Activated CD8-positive, alpha-beta T cell treated with anti-CD3 and anti-CD28 coated beads, Interleukin-2, amount 10 ng/mL, durations not matched to agents 7 days and 5 days (primary cell): Measurements from ENCODE around the gene EXOSC5. TPM values are rescaled to one million over a fixed set of nuclear protein-coding genes. Genes with fewer than 3 reads are reported as not detected.
"Not testable (repeated sequence)": the region's sequence is repeated elsewhere in the genome, so short reads cannot be mapped to it uniquely, and the experiment has no call there.

Source experiments
- ATAC-seq: fragments of 150-1000 bp; cut with Tn5 transposase; one replicate; pipeline ENCODE4 v1.10.0; 2021; ENCODE audit warnings: moderate library complexity
- CTCF ChIA-PET: fragments of 350-600 bp; sonication (Branson Sonifier 250); formaldehyde crosslinking; loops from one replicate; lab custom pipeline; 2021; ENCODE audit warnings: antibody characterized with exemption; lab: Charles Lee
- POLR2A ChIA-PET: fragments of 350-600 bp; sonication (Branson Sonifier 250); formaldehyde crosslinking; loops from one replicate; lab custom pipeline; 2021; ENCODE audit warnings: antibody characterized with exemption; lab: Charles Lee
- DNase-seq: peaks from one replicate; pipeline ENCODE4 v3.0.0-alpha.2; 2020
- H3K27ac Mint-ChIP-seq: one replicate; pipeline ENCODE4 v1.8.0; 2021; ENCODE audit warnings: mild to moderate bottlenecking, mixed read lengths
- H3K27me3 Mint-ChIP-seq: one replicate; pipeline ENCODE4 v1.8.0; 2021; ENCODE audit warnings: low read depth, mixed read lengths
- H3K36me3 Mint-ChIP-seq: one replicate; pipeline ENCODE4 v1.8.0; 2021; ENCODE audit warnings: low read depth, mixed read lengths
- H3K4me1 Mint-ChIP-seq: one replicate; pipeline ENCODE4 v1.8.0; 2021; ENCODE audit warnings: low read depth, mixed read lengths
- H3K4me3 Mint-ChIP-seq: one replicate; pipeline ENCODE4 v1.8.0; 2021; ENCODE audit warnings: mild to moderate bottlenecking, mixed read lengths
- H3K9me3 Mint-ChIP-seq: one replicate; pipeline ENCODE4 v1.8.0; 2022; ENCODE audit warnings: mixed read lengths; ENCODE audit not compliant: insufficient read depth
- total RNA-seq, 2 experiments: library from RNA; stranded (reverse); gene quantifications; one replicate each; pipeline ENCODE4 v1.2.3, GENCODE V29; 2021

EXOSC5 gene
- total RNA-seq, 2 experiments from 2014 or later: 25.3 to 26.6 TPM

DNA sequence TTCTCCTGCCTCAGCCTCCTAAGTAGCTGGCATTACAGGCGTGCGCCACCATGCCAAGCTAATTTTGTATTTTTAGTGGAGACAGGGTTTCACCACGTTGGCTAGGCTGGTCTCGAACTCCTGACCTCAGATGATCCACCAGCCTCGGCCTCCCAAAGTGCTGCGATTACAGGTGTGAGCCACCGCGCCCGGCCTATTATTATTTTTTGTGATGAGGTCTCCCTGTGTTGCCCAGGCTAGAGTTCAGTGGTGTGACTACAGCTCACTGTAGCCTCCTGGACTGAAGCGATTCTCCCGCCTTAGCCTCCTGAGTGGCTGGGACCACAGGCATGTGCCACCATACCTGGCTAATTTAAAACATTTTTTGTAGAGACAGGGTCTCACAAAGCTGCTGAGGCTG, 38.2 kb upstream of the EXOSC5 start:
- Mint-ChIP-seq H3K4me1 (peaks cover 35% of the 10 kb centered on the region), H3K36me3 (peaks cover 34% of the 10 kb centered on the region)
- not testable (repeated sequence) for H3K9me3 Mint-ChIP-seq, H3K27ac Mint-ChIP-seq, H3K4me3 Mint-ChIP-seq, ATAC-seq, H3K27me3 Mint-ChIP-seq, DNase-seq
- ChIA-PET POLR2A (interaction anchor here (1.3 kb wide), 1 partner anchor 8 kb away, joined by 5 read pairs; the partner anchor contains the start of gene B3GNT8), CTCF (interaction anchor here (1.0 kb wide), 1 partner anchor 8 kb away, joined by 4 read pairs; the partner anchor contains the start of gene B3GNT8)

GRCh38 chr19:41434450-41434849, 37.3 kb upstream of the EXOSC5 start:
- CTCF ChIA-PET: interaction anchor here (0.8 kb wide), 1 partner anchor 129 kb away, joined by 3 read pairs; no protein-coding TSS in a partner anchor
- DNase-seq: no peak
- peak overlapping the region; percentile 39 for H3K27ac Mint-ChIP-seq

GRCh38 chr19:41433171-41433570, 36.0 kb upstream of the EXOSC5 start:
- no peak for DNase-seq
- CTCF ChIA-PET: no interaction called here

More at GRCh38 chr19:41434450-41434849, 37.3 kb upstream of the EXOSC5 start:
- no peak for ATAC-seq
- POLR2A ChIA-PET: no interaction called here
- H3K4me1 Mint-ChIP-seq: peaks cover 30% of the 10 kb centered on the region
- H3K36me3 Mint-ChIP-seq: peaks cover 35% of the 10 kb centered on the region
- H3K4me3 Mint-ChIP-seq: no peak overlapping the region
- H3K9me3 Mint-ChIP-seq: no peaks in the 10 kb centered on the region
- H3K27me3 Mint-ChIP-seq: no peaks in the 10 kb centered on the region

DNA sequence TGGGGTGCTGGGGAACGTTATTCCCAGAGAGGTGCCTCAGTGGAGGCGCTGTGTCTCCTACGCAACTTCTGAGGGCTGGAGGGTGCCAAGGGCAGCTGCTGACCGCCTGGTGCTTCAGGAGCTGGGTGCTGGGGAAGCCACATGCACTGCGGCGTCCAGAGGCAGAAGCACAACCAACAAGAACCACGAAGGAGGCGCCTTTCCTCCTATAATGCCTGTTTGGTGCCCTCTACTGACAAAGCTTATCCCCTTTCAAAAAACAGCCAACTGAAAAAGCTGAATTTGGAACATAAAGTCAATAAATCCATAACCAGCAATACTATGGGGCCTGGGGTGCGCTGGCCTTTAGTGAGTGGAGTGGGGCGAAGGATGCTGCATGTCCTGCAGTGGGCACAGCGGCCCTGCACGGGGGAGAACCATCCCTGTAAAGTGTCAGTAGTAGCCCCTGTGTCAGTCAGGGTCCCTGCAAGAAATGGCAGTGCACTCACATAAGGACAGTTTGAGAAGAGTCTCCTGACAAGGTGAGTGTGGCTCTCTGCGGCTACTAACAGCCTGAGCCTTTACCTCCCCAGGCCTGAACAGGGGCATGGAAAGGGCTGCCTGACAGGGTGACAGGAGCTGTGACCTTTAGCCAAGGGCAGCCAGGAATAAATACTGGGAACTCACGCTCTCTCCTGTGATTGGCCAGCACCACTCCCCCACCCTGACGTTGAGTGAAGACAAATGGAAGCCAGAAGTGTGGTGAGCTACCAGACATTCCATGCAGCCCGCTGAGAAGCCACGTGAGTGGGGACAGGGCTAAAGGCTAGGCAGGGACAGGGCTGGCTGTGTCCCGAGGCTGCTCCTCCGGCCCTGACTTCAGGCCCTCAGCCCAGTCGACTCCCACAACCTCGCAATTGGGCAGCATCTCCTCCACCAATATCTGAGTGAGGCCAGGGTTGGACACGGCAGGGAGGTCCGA, 34.5 kb upstream of the EXOSC5 start:
- ChIA-PET POLR2A (no interaction called here), CTCF (interaction anchor here (0.6 to 1.7 kb wide), 10 partner anchors 8 to 105 kb away, joined by 3 to 8 read pairs (median 4); partner anchors contain the start of genes B9D2 and DMAC2)
- Mint-ChIP-seq H3K36me3 (peaks cover 34% of the 10 kb centered on the region), H3K4me3 (no peak overlapping the region), H3K9me3 (no peaks in the 10 kb centered on the region), H3K27ac (peak overlapping the region; percentile 39), H3K27me3 (no peaks in the 10 kb centered on the region), H3K4me1 (peaks cover 41% of the 10 kb centered on the region)
- ATAC-seq: no peak
- peak; percentile 48 for DNase-seq

More at GRCh38 chr19:41433171-41433570, 36.0 kb upstream of the EXOSC5 start:
- Mint-ChIP-seq H3K9me3 (no peaks in the 10 kb centered on the region), H3K4me3 (no peak overlapping the region), H3K27ac (no peak overlapping the region), H3K36me3 (peaks cover 39% of the 10 kb centered on the region), H3K4me1 (peaks cover 35% of the 10 kb centered on the region), H3K27me3 (no peaks in the 10 kb centered on the region)
- POLR2A ChIA-PET: interaction anchor here (0.7 kb wide), 1 partner anchor 129 kb away, joined by 3 read pairs; no protein-coding TSS in a partner anchor
- ATAC-seq: no peak

DNA sequence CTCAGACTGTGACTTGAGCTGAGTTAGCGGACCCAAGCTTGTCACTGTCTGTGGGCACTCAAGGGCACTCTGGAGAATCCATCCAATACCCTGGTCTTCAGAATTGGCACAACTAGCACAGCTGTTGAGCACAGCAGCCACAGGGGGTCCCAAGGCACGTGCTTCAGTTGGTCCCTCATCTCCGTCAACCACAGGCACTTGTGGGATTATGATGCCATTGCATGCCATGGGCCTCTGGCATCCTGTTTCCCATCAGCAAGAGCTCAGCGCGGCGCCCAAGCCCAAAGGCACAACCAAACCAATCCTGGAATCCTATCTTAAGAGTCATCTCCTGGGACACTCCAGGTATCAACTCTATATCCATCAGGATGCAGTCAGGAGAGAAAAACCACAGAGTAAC, 33.8 kb upstream of the EXOSC5 start:
- ChIA-PET POLR2A (interaction anchor here (0.8 kb wide), 1 partner anchor 79 kb away, joined by 3 read pairs; no protein-coding TSS in a partner anchor), CTCF (interaction anchor here (0.6 to 1.7 kb wide), 11 partner anchors 9 to 119 kb away, joined by 3 to 8 read pairs (median 4); partner anchors contain the start of genes B9D2 and DMAC2)
- Mint-ChIP-seq H3K27me3 (no peaks in the 10 kb centered on the region), H3K4me3 (no peak overlapping the region), H3K27ac (no peak overlapping the region), H3K36me3 (peaks cover 29% of the 10 kb centered on the region), H3K4me1 (peaks cover 45% of the 10 kb centered on the region), H3K9me3 (no peaks in the 10 kb centered on the region)
- DNase-seq (no peak), ATAC-seq (no peak)

GRCh38 chr19:41428481-41428859, 31.3 kb upstream of the EXOSC5 start:
- ATAC-seq (no peak), DNase-seq (peak; percentile 42)
- POLR2A ChIA-PET: interaction anchor here (0.6 to 1.7 kb wide), 3 partner anchors 7 to 10 kb away, joined by 3 to 5 read pairs (median 4); no protein-coding TSS in a partner anchor
- H3K9me3 Mint-ChIP-seq: no peaks in the 10 kb centered on the region
- peaks cover 33% of the 10 kb centered on the region for H3K36me3 Mint-ChIP-seq
- CTCF ChIA-PET: interaction anchor here (1.1 to 2.0 kb wide), 4 partner anchors 9 to 76 kb away, joined by 3 to 14 read pairs (median 6); partner anchors contain the start of gene DMAC2
- H3K4me1 Mint-ChIP-seq: peaks cover 53% of the 10 kb centered on the region
- peak overlapping the region; percentile 84 for H3K27ac Mint-ChIP-seq
- peak overlapping the region; percentile 77 for H3K4me3 Mint-ChIP-seq
- H3K27me3 Mint-ChIP-seq: no peaks in the 10 kb centered on the region

- POLR2A ChIA-PET: interaction anchor here (0.6 to 1.7 kb wide), 3 partner anchors 8 to 825 kb away, joined by 3 to 5 read pairs (median 3); no protein-coding TSS in a partner anchor
Measured at GRCh38 chr19:41427647-41428480, 30.7 kb upstream of the EXOSC5 start.

GRCh38 chr19:41426952-41427646, 29.9 kb upstream of the EXOSC5 start, which contains the start of gene B3GNT8:
Gene B3GNT8 (minus strand): TSS chr19:41427374. CDS start chr19:41426778, 596 bp downstream.
- Mint-ChIP-seq H3K4me1 (peaks cover 53% of the 10 kb centered on the region), H3K36me3 (peaks cover 23% of the 10 kb centered on the region), H3K27ac (peak within 1 kb of the TSS; percentile 84)

More at GRCh38 chr19:41427647-41428480, 30.7 kb upstream of the EXOSC5 start:
- H3K9me3 Mint-ChIP-seq: no peaks in the 10 kb centered on the region
- ATAC-seq (peak; percentile 71), DNase-seq (peak; percentile 59)
- H3K27me3 Mint-ChIP-seq: no peaks in the 10 kb centered on the region
- peak overlapping the region; percentile 77 for H3K4me3 Mint-ChIP-seq
- peaks cover 30% of the 10 kb centered on the region for H3K36me3 Mint-ChIP-seq
- CTCF ChIA-PET: interaction anchor here (0.9 to 2.0 kb wide), 6 partner anchors 7 to 143 kb away, joined by 3 to 14 read pairs (median 4); partner anchors contain the start of gene DMAC2
- H3K4me1 Mint-ChIP-seq: peaks cover 53% of the 10 kb centered on the region
- H3K27ac Mint-ChIP-seq: peak overlapping the region; percentile 84

GRCh38 chr19:41426116-41426841, 29.1 kb upstream of the EXOSC5 start:
- no peak for ATAC-seq
- Mint-ChIP-seq H3K4me1 (peaks cover 48% of the 10 kb centered on the region), H3K9me3 (no peaks in the 10 kb centered on the region), H3K4me3 (peak overlapping the region; percentile 77), H3K27ac (peak overlapping the region; percentile 25), H3K36me3 (peaks cover 21% of the 10 kb centered on the region), H3K27me3 (no peaks in the 10 kb centered on the region)
- POLR2A ChIA-PET: interaction anchor here (0.6 to 0.9 kb wide), 2 partner anchors 27 to 129 kb away, joined by 3 to 6 read pairs; no protein-coding TSS in a partner anchor
- CTCF ChIA-PET: interaction anchor here (0.9 to 1.8 kb wide), 4 partner anchors 9 to 144 kb away, joined by 3 to 6 read pairs (median 4); no protein-coding TSS in a partner anchor
- DNase-seq: no peak

More at GRCh38 chr19:41426952-41427646, 29.9 kb upstream of the EXOSC5 start, which contains the start of gene B3GNT8:
- Mint-ChIP-seq H3K27me3 (no peaks in the 10 kb centered on the region), H3K9me3 (no peaks in the 10 kb centered on the region), H3K4me3 (peak within 1 kb of the TSS; percentile 77)
- peak; percentile 71 for DNase-seq
- ATAC-seq: peak; percentile 71
- CTCF ChIA-PET: interaction anchor here (0.9 to 1.2 kb wide), 4 partner anchors 8 to 143 kb away, joined by 3 to 4 read pairs (median 4); no protein-coding TSS in a partner anchor
- POLR2A ChIA-PET: interaction anchor here (0.6 to 1.7 kb wide), 3 partner anchors 9 to 128 kb away, joined by 3 to 6 read pairs (median 5); no protein-coding TSS in a partner anchor
